GM13977 (cell line): Measurements from ENCODE around the gene ZDHHC21.

ENCODE experiments used
- DNase-seq: peaks from one replicate; pipeline ENCODE4 v3.0.0; 2012; ENCODE audit warnings: low spot score
- CTCF ChIP-seq: IDR thresholded peaks from 2 replicates; pipeline ENCODE4 v1.5.1; 2012; ENCODE audit warnings: mild to moderate bottlenecking, control low read depth; ENCODE audit not compliant: insufficient read depth; ENCODE audit errors: extremely low read depth, missing control alignments
- in situ Hi-C: fragments of 300-500 bp; cut with MboI; formaldehyde crosslinking; loops from one replicate; pipeline ENCODE4 v1.12.0; 2022; ENCODE audit warnings: low sequenced_read_pairs, low pct_unique_long_range_greater_than_20kb, mixed read lengths, inconsistent platforms; ENCODE audit not compliant: unreplicated experiment

The ZDHHC21 gene

GRCh38 chr9:14693251-14693861 is at the start of gene ZDHHC21:
TSS of gene ZDHHC21 (minus strand) at chr9:14693432. CDS start at chr9:14674340, 19,092 bp downstream.
- in situ Hi-C loops, result no loop called here
- peak; percentile 85 for DNase-seq
- TF ChIP-seq CTCF, result no peak

GRCh38 chr9:14741369-14741768 is 48.1 kb upstream of the ZDHHC21 start:
- peak; percentile 12 for DNase-seq
- TF ChIP-seq CTCF, result no peak
- in situ Hi-C loops, result no loop called here

- no peak for DNase-seq
- no peak for TF ChIP-seq CTCF
- in situ Hi-C loops, result no loop called here
These were observed 39.9 kb upstream of the ZDHHC21 start for GRCh38 chr9:14733133-14733532.

GRCh38 chr9:14731294-14731981 is 38.2 kb upstream of the ZDHHC21 start:
- in situ Hi-C loops, result no loop called here
- no peak for TF ChIP-seq CTCF
- DNase-seq, result no peak

GRCh38 chr9:14730461-14730898 is 37.2 kb upstream of the ZDHHC21 start:
- in situ Hi-C loops, result no loop called here
- DNase-seq, result no peak
- TF ChIP-seq CTCF, result no peak

- in situ Hi-C loops, result no loop called here
- TF ChIP-seq CTCF, result no peak
- DNase-seq, result no peak
These were observed 30.1 kb upstream of the ZDHHC21 start for GRCh38 chr9:14723301-14723700.
